HEK293 (cell line): Measurements from ENCODE around the gene RAB7B.
A peak's percentile ranks its signal among the peaks of the same experiment; 100 is the strongest.

Experiments
- CTCF ChIA-PET: fragments of 350-600 bp; formaldehyde crosslinking; extraction: SDS; loops from one replicate; lab custom pipeline; 2021; ENCODE audit warnings: antibody characterized with exemption; lab: Yijun Ruan, JAX
- POLR2A ChIA-PET: fragments of 300-600 bp; formaldehyde crosslinking; extraction: SDS; loops from one replicate; lab custom pipeline; 2020; ENCODE audit warnings: antibody characterized with exemption, inconsistent platforms; lab: Yijun Ruan, JAX
- H3K27ac ChIP-seq: fragments of 200-500 bp; sonication (Bioruptor generic); 2 replicates; pipeline ENCODE4 v1.5.1; 2014; ENCODE audit warnings: low read depth, low read length, control low read depth, inconsistent platforms; ENCODE audit errors: extremely low read depth
- H3K36me3 ChIP-seq, 2 experiments: fragments of 200-500 bp in 1 of 2; sonication (Bioruptor generic) in 1 of 2; 1 replicate in 1 of 2; 2 replicates in 1 of 2; pipeline ENCODE4 v1.5.1; 2014 to 2017; ENCODE audit warnings: inconsistent platforms in 2 of 2, low read length in 2 of 2; ENCODE audit not compliant: control insufficient read depth in 2 of 2, insufficient read depth in 1 of 2
- H3K4me1 ChIP-seq: fragments of 200-500 bp; sonication (Bioruptor generic); 2 replicates; pipeline ENCODE4 v1.5.1; 2014; ENCODE audit warnings: mild to moderate bottlenecking, low read length, inconsistent platforms; ENCODE audit not compliant: control insufficient read depth, insufficient read depth
- H3K4me3 ChIP-seq: 2 replicates; pipeline ENCODE4 v1.5.1; 2011; ENCODE audit warnings: low read depth, mild to moderate bottlenecking, control low read depth, low read length, moderate library complexity
- H3K9me3 ChIP-seq: fragments of 200-500 bp; sonication (Bioruptor generic); 2 replicates; pipeline ENCODE4 v1.5.1; 2014; ENCODE audit warnings: low read depth, low read length, inconsistent platforms; ENCODE audit not compliant: control insufficient read depth, insufficient read depth
- SCRT2 ChIP-seq: fragments of 450-650 bp; formaldehyde crosslinking; IDR thresholded peaks from 2 replicates; pipeline ENCODE4 v1.5.1; 2016; ENCODE audit warnings: missing biosample characterization, missing genetic modification characterization
- TRIM28 ChIP-seq: IDR thresholded peaks from 2 replicates; pipeline ENCODE4 v1.6.1; 2011; ENCODE audit warnings: low read length, control low read depth, borderline replicate concordance
- ZFHX2 ChIP-seq: fragments of 450-650 bp; formaldehyde crosslinking; conservative IDR thresholded peaks from 2 replicates; pipeline ENCODE4 v1.5.1; 2016; ENCODE audit warnings: missing biosample characterization, missing genetic modification characterization
- ZFP3 ChIP-seq: fragments of 450-650 bp; formaldehyde crosslinking; IDR thresholded peaks from 2 replicates; pipeline ENCODE4 v1.5.1; 2016; ENCODE audit warnings: low read depth, missing biosample characterization, missing genetic modification characterization
- ZFP37 ChIP-seq: fragments of 450-650 bp; formaldehyde crosslinking; IDR thresholded peaks from 2 replicates; pipeline ENCODE4 v1.5.1; 2016; ENCODE audit warnings: missing biosample characterization, missing genetic modification characterization
- ZNF274 ChIP-seq, 2 experiments: fragments of 200-500 bp in 1 of 2; fragments of 450-650 bp in 1 of 2; sonication (Bioruptor generic) in 1 of 2; formaldehyde crosslinking in 1 of 2; IDR thresholded peaks; 2 replicates each; pipeline versions ENCODE4 v1.5.1 to v1.6.1; 2014 to 2016; ENCODE audit warnings: borderline replicate concordance in 1 of 2, inconsistent platforms in 1 of 2, low read length in 1 of 2, missing biosample characterization in 1 of 2, missing genetic modification characterization in 1 of 2
- ZNF654 ChIP-seq: fragments of 450-650 bp; formaldehyde crosslinking; IDR thresholded peaks from 2 replicates; pipeline ENCODE4 v1.5.1; 2016; ENCODE audit warnings: low read depth, missing biosample characterization, missing genetic modification characterization
- ZNF658 ChIP-seq: fragments of 450-650 bp; formaldehyde crosslinking; IDR thresholded peaks from 2 replicates; pipeline ENCODE4; 2016; ENCODE audit warnings: missing biosample characterization, missing genetic modification characterization
- ZNF837 ChIP-seq: fragments of 450-650 bp; formaldehyde crosslinking; IDR thresholded peaks from 2 replicates; pipeline ENCODE4 v1.5.1; 2016; ENCODE audit warnings: missing biosample characterization, missing genetic modification characterization
- TF ChIP-seq, protein P1 (sequence below): fragments of 450-650 bp; formaldehyde crosslinking; IDR thresholded peaks from 2 replicates; pipeline ENCODE4 v1.5.1; 2016; ENCODE audit warnings: missing biosample characterization, missing genetic modification characterization
- TF ChIP-seq, protein P2 (sequence below): fragments of 450-650 bp; formaldehyde crosslinking; IDR thresholded peaks from 2 replicates; pipeline ENCODE4 v1.5.1; 2017; ENCODE audit warnings: missing biosample characterization, mild to moderate bottlenecking, missing genetic modification characterization, moderate library complexity
- TF ChIP-seq, protein P3 (sequence below): fragments of 450-650 bp; formaldehyde crosslinking; IDR thresholded peaks from 2 replicates; pipeline ENCODE4 v1.5.1; 2016; ENCODE audit warnings: missing biosample characterization, missing genetic modification characterization

Gene RAB7B

DNA sequence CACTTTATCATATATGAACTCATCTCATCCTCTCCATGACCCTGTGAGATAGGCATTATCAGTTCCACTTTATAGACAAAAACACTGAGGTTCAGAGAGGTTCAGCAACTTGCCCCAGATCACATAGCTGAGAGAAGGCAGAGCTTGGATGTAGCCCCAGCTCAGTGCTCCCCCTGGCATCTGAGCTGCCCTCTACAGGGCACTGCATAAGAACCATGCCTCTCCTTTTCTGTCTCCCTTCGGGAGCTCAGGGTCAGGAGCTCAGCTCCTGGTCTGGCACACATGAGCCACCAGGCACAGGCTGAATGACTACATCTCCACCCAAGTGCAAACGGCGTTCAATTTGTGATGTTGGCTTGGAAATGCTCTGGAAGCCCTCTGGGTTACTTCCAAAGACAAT, 16.9 kb downstream of the RAB7B start (continued):
- TF ChIP-seq, protein P1, sequence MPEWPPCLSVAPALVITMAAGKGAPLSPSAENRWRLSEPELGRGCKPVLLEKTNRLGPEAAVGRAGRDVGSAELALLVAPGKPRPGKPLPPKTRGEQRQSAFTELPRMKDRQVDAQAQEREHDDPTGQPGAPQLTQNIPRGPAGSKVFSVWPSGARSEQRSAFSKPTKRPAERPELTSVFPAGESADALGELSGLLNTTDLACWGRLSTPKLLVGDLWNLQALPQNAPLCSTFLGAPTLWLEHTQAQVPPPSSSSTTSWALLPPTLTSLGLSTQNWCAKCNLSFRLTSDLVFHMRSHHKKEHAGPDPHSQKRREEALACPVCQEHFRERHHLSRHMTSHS (tag by site-specific recombination), result no peak

DNA sequence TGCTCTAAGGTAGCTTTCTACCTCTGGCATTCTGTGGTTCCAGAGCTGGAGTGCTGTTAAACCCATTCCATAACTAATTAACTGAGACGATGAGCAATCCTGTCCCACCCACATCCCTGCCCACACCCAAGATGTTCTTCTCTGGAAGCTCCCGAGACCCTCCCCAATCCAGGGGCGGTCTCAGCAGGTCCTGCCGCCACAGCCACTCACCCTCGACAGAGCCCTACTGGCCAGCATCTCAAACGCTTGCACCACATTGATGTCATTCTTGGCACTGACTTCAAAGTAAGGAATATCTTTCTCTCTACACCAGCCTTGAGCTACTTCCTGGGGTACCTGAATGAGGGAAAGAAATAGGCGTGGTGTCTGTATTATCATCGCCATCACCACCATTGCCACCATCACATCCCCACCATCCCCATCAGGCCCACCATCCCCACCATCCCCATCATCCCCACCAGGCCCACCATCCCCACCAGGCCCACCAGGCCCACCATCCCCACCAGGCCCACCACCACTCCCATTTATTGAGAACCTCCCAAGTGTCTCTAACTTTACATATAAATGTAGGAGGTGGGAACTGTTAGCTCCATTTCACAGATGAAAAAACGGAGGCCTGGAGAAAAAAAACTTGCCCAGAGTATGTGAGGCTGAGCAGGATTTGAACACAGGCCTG, 17.7 kb downstream of the RAB7B start:
- no peak for TF ChIP-seq SCRT2 (tag by site-specific recombination)
- no peak for TF ChIP-seq ZNF658 (tag by site-specific recombination)
- no peak for TF ChIP-seq TRIM28
- TF ChIP-seq ZFP37 (tag by site-specific recombination), result no peak
- TF ChIP-seq ZFHX2 (tag by site-specific recombination), result peak; percentile 32; the same call in 1 of the 2 replicates
- TF ChIP-seq, protein P2, sequence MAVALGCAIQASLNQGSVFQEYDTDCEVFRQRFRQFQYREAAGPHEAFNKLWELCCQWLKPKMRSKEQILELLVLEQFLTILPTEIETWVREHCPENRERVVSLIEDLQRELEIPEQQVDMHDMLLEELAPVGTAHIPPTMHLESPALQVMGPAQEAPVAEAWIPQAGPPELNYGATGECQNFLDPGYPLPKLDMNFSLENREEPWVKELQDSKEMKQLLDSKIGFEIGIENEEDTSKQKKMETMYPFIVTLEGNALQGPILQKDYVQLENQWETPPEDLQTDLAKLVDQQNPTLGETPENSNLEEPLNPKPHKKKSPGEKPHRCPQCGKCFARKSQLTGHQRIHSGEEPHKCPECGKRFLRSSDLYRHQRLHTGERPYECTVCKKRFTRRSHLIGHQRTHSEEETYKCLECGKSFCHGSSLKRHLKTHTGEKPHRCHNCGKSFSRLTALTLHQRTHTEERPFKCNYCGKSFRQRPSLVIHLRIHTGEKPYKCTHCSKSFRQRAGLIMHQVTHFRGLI (tag by site-specific recombination), result no peak
- no peak overlapping the region for H3K27ac ChIP-seq
- H3K9me3 ChIP-seq, result no peaks in the 10 kb centered on the region
- H3K36me3 ChIP-seq, result no peaks in the 10 kb centered on the region
- CTCF ChIA-PET, result interaction anchor here (0.6 to 8.0 kb wide), 10 partner anchors 8 to 472 kb away, joined by 3 to 151 read pairs (median 3); partner anchors contain the start of gene RAB7B
- no peaks in the 10 kb centered on the region for H3K4me1 ChIP-seq
- POLR2A ChIA-PET, result no interaction called here
- H3K4me3 ChIP-seq, result no peak overlapping the region

DNA sequence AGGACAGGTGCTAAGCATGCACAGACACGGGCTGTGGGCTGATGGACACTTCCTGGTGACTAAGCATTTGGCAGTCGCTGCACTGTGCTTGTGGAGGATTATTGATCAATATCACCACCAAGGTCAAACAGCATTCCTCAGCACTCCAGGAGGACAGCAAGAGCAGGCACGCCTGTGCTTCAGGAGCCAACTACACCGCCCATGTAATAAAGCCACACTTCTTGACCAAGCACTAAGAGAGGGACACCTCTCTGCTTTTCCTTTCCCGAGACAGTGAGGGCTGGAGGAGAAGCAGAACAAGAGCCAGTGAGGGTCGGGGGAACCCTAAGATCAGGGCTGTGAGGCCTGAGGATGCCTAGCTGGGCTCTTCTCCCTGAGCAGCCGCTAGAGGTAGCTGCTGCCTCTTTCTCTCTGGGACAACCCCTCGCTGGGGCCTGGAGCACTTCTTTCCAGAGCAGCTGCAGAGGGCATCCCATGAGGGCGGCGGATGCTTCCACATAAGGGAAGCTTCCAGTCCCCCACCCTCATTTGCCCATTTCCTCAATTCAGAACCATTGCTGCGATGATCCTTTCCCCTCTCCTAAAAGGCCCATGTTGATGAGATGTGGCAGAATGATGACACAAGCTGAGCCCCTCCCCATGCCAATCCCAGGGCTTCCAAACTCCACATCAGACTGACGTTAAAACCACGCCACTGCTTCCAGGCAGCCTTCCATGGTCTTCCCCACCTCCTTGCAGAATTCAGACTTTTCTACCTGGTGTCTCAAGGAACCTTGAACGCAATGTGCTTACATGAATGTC, 19.1 kb downstream of the RAB7B start:
- POLR2A ChIA-PET, result no interaction called here
- no peaks in the 10 kb centered on the region for H3K4me1 ChIP-seq
- no peaks in the 10 kb centered on the region for H3K9me3 ChIP-seq
- no peak overlapping the region for H3K27ac ChIP-seq
- H3K36me3 ChIP-seq, result no peaks in the 10 kb centered on the region
- CTCF ChIA-PET, result interaction anchor here (0.7 to 8.0 kb wide), 22 partner anchors 9 to 325 kb away, joined by 3 to 151 read pairs (median 4); partner anchors contain the start of gene RAB7B
- TF ChIP-seq ZNF274 (IDR thresholded peaks at IDR 0.05; ENCODE audit: low read length) (no peak), ZNF274 (tag by site-specific recombination; IDR thresholded peaks at IDR 0.05; ENCODE audit: borderline replicate concordance) (no peak), ZFP3 (tag by site-specific recombination) (no peak), ZNF654 (peak; percentile 62), ZNF837 (tag by site-specific recombination) (no peak)
- TF ChIP-seq, protein P3, sequence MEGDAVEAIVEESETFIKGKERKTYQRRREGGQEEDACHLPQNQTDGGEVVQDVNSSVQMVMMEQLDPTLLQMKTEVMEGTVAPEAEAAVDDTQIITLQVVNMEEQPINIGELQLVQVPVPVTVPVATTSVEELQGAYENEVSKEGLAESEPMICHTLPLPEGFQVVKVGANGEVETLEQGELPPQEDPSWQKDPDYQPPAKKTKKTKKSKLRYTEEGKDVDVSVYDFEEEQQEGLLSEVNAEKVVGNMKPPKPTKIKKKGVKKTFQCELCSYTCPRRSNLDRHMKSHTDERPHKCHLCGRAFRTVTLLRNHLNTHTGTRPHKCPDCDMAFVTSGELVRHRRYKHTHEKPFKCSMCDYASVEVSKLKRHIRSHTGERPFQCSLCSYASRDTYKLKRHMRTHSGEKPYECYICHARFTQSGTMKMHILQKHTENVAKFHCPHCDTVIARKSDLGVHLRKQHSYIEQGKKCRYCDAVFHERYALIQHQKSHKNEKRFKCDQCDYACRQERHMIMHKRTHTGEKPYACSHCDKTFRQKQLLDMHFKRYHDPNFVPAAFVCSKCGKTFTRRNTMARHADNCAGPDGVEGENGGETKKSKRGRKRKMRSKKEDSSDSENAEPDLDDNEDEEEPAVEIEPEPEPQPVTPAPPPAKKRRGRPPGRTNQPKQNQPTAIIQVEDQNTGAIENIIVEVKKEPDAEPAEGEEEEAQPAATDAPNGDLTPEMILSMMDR, result peak; percentile 51; the same call in 1 of the 2 replicates
- TF ChIP-seq, protein P1 (tag by site-specific recombination), result no peak
- no peak overlapping the region for H3K4me3 ChIP-seq
